Adipose tissue (tissue), 3 donors: ENCODE data around the gene ITGA7. TPM values are rescaled to one million over a fixed set of nuclear protein-coding genes. Genes with fewer than 3 reads are reported as not detected.
A peak's percentile ranks its signal among the peaks of the same experiment; 100 is the strongest.

Experiments
- H3K27ac ChIP-seq: one replicate; pipeline ENCODE4 v1.5.1; 2013; ENCODE audit warnings: low read depth, low read length
- WGBS, 3 donors: extraction: QIAGEN DNeasy Blood & Tissue Kit; methylation state at CpG; one replicate each; pipeline ENCODE4 v1.1.7; 2013; 5-methylcytosine and 5-hydroxymethylcytosine counted together
- polyA plus RNA-seq, 3 donors: library from polyadenylated mRNA; stranded (reverse); fragments of 200-250 nt; gene quantifications; one replicate each; pipeline ENCODE4 v1.2.3, GENCODE V29; 2013
- donor health status: healthy with polysubstance abuse.
- donor health status: Bipolar disorder and iron deficiency.
- donor health status: healthy.

ITGA7 gene
- polyA plus RNA-seq, result 100 to 1,000 TPM in 2 of 3 donors, 10 to 100 TPM in 1; 71.2 to 591 (median 227) TPM

DNA sequence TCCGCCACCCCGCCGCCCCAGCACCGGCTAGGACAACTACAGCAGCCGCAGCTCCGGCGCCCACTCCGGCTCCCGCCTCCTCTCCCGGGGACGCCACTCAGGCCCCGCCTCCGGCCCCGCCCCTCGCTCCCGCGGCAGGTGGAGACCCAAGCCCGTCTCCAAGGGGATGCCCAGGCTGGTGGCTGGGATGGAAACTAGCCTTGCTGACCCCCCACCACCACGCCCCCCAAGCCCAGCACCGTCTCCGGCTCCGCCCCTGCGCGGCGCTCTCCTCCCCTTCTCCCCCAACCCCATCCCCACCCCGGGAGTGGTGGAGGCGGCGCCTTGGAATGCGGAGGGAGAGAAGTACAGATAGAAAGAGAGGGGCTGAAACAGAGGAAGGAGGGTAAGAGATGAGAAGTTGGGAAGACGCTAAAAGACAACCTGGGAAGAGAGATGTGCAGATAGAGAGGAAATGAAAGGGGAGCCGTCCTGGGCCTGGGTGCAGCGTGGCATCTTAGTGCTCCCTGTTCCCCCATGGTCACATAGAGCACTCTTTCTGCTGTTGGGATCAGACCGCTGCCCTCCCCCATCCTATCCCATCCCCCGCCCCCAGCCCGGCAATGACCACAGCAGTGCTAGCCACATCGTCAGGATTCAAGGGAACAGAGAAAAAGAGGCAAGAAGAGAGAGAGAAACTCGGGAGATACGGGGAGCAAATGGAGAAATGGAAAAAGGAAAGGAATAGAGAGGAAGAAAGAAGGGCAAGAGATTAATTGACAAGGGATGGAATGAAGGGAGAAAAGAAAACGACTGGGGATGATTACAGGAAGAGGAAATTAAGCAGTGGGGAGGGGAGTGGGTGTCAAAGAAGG is at the start of gene ITGA7:
ITGA7 (minus strand) TSS at position 64 of the 854 bp plus-strand sequence. CDS start 222 bp downstream, outside the sequence.
- 1 to 2% (median 1%) methylated on average over 29 to 39 of the region's 39 CpGs for WGBS, 3 donors
- H3K27ac ChIP-seq, result no peak within 1 kb of the TSS

GRCh38 chr12:55755246-55755645 is 47.5 kb upstream of the ITGA7 start:
- H3K27ac ChIP-seq, result no peak overlapping the region
- WGBS, 3 donors, result 63 to 67% (median 63%) methylated on average over 2 of the region's 2 CpGs

DNA sequence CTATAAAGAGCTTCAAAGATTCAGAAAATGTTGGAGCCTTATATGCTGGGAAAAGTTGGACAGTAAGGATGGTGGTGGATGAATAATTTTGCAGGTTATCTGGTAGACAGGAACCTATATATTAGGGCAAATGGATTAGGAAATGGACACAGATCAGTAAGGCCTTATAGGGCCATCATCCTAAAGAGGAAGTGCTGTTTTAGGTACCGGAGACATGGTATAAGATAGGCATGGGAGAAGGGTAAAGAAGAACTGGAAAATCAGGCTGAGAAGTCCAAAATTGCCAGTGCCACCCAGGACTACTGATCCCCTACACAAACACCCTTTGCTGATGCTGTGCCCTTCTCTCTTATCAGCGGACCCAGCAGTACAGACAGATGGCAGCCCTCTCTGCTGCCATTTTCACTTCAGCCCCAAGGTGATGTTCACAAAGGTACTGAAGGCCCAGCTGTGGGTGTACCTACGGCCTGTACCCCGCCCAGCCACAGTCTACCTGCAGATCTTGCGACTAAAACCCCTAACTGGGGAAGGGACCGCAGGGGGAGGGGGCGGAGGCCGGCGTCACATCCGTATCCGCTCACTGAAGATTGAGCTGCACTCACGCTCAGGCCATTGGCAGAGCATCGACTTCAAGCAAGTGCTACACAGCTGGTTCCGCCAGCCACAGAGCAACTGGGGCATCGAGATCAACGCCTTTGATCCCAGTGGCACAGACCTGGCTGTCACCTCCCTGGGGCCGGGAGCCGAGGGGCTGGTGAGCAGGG is 40.7 kb upstream of the ITGA7 start:
- 90 to 92% (median 91%) methylated on average over 18 of the region's 18 CpGs for WGBS, 3 donors
- H3K27ac ChIP-seq, result no peak overlapping the region

DNA sequence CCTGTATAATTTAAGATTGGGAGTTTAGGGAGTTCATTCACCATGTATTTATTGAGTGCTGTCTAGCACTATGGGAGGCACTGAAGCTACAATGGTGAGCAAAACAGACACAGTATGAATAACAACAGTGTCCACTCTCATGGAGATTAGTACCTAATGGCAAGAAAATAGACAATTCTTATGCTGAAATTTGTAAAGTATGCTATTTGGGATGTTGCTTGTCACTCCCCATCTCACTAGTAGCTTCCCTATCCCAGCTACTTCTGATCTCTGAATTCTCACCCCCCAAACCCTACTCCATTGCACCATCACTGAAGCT is 39.2 kb upstream of the ITGA7 start:
- H3K27ac ChIP-seq, result no peak overlapping the region

DNA sequence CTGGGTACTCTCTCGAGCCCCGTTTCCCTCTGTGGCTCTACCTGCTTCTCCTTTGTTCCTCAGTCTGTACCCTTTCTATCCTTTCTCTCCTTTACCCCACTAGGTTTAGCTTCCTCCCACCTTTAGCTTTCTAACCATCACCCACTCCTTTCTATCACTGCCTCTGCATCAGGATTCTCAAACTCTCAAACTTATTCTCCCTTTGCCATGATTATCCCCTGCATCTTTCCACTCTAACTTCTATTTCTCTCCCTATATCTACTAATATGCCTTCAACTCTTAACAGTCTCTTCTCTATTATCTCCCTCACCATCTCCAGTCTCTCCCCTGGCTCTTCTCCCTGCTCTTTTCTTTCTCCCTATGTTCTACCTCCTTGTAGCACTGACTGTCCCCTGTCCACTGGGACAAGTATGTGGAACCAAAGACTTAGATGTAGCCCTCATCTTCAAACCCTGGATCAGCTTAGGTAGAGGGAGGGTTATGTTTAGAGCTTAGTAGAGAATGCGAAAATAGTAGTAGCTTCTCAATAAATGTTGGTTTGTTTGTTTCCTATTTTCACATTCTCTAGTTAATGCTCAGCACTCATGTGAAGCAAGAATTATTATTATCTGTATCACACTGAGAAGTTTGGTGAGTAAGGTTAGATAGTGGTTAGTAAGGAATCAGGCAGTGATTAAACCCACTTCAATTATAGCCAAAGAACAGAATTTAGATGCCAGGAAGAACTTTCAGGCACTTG is 38.6 kb upstream of the ITGA7 start:
- peak overlapping the region; percentile 22 for H3K27ac ChIP-seq
- 37 to 46% (median 45%) methylated on average over 3 of the region's 3 CpGs for WGBS, 3 donors

- H3K27ac ChIP-seq, result peak overlapping the region; percentile 22
- 19 to 28% (median 22%) methylated on average over 11 to 13 of the region's 13 CpGs for WGBS, 3 donors
Measured at GRCh38 chr12:55745361-55746173, 37.9 kb upstream of the ITGA7 start.

GRCh38 chr12:55744340-55745030 is 36.8 kb upstream of the ITGA7 start:
- no peak overlapping the region for H3K27ac ChIP-seq
- WGBS, 3 donors, result 16 to 39% (median 16%) methylated on average over 11 of the region's 11 CpGs

DNA sequence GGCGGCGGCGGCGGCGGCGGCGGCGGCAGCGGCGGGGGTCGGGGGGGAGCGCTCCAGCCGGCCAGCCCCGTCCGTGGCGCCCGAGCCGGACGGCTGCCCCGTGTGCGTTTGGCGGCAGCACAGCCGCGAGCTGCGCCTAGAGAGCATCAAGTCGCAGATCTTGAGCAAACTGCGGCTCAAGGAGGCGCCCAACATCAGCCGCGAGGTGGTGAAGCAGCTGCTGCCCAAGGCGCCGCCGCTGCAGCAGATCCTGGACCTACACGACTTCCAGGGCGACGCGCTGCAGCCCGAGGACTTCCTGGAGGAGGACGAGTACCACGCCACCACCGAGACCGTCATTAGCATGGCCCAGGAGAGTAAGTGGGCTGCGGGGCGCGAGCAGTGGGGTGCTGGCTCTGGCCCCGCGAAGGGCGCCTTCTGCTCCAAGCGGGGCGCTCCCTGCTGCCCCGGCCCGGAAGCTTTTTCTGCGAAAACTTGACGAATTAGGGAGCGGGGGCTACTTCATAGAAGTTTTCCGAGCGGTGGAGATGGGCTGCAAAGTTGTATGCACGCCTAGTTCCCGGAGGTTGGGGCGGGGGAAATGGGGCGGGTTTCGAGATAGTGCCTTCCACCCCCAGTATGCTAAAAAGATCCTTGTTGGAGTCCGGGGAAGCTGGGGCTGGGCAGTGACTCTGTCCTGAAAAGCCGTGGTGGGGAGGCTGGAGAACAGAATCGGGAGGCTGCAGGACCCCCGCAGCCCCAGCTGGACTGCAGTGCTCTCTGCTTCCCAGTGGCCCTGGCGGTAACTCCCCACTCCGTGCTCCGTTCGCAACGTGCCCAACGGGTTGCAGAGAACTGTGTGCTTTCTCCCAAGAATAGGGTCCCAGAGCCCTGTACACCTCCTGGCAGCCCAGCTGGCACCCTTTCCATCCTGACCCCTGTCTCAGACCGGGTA is 36.0 kb upstream of the ITGA7 start:
- H3K27ac ChIP-seq, result no peak overlapping the region
- 0 to 1% (median 0%) methylated on average over 61 to 73 of the region's 73 CpGs for whole genome bisulfite sequencing, 3 donors

DNA sequence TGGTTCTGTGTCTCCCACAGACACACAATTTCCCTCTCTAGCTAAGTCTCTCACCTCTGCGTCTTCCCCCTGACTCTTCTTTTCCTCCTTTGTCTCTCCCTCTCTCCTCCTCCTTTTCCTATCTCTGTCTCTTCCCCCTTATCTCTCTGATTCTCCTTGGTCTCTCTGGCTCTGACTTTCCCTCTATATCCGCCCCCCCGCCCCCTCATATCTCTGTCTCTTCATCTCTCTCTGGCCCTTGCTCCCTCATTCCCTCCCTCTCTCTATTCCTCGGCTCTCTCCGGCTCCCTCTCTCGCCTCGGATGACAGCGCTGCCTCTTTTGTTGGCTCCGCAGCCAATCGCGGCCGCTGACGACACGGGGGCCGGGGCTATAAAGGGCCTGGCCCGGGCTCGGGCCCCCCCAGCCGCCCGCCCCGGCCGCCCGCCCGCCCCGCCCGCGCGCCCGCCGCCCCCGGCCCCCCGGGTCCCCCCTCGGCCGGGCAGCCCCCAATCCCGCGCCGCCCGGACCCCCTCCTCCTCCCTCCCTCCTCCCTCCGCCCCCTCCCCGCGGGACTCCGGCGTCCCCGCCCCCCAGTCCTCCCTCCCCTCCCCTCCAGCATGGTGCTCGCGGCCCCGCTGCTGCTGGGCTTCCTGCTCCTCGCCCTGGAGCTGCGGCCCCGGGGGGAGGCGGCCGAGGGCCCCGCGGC is 35.2 kb upstream of the ITGA7 start, which contains the start of gene GDF11:
GDF11 (plus strand) TSS at position 404 of the 687 bp plus-strand sequence; CDS start at position 599, 195 bp downstream.
- 0 to 1% (median 1%) methylated on average over 17 to 43 of the region's 53 CpGs for WGBS, 3 donors
- H3K27ac ChIP-seq, result no peak within 1 kb of the TSS

- H3K27ac ChIP-seq, result no peak overlapping the region
- 13 to 25% (median 23%) methylated on average over 3 of the region's 3 CpGs for WGBS, 3 donors
Measured at GRCh38 chr12:55741931-55742680, 34.4 kb upstream of the ITGA7 start.

GRCh38 chr12:55739025-55739378 is 31.3 kb upstream of the ITGA7 start:
- no peak overlapping the region for H3K27ac ChIP-seq
- WGBS, 3 donors, result 71 to 81% (median 79%) methylated on average over 2 of the region's 2 CpGs

GRCh38 chr12:55738123-55739024 is 30.7 kb upstream of the ITGA7 start:
- WGBS, 3 donors, result 1 to 3% (median 2%) methylated on average over 14 of the region's 14 CpGs

GRCh38 chr12:55737581-55738122 is 29.9 kb upstream of the ITGA7 start:
- 10 to 15% (median 11%) methylated on average over 4 of the region's 4 CpGs for WGBS, 3 donors
- H3K27ac ChIP-seq, result no peak overlapping the region

More at GRCh38 chr12:55738123-55739024, 30.7 kb upstream of the ITGA7 start:
- no peak overlapping the region for H3K27ac ChIP-seq
